Measurements from ENCODE around the gene CNTNAP5.

The CNTNAP5 gene

DNA sequence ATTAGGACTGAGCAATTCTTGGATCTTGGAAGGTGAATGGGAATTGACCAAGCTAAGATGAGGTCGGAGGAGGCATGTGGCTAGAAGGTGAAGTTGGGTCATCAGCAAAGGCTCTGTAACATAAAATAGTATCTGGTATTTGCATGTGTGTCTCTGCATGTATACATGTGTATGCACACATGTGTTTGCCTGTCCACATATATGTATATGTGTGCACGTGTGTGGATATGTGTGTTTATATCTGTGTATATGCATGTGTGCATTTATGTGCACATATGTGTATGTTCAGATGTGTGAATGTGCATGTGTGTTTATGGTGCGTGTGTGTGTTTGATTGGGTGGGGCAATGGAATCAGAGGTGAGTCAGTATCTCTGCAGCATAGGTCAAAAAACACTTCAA lies 664.3 kb downstream of the CNTNAP5 start:
- TF ChIP-seq, protein P1, sequence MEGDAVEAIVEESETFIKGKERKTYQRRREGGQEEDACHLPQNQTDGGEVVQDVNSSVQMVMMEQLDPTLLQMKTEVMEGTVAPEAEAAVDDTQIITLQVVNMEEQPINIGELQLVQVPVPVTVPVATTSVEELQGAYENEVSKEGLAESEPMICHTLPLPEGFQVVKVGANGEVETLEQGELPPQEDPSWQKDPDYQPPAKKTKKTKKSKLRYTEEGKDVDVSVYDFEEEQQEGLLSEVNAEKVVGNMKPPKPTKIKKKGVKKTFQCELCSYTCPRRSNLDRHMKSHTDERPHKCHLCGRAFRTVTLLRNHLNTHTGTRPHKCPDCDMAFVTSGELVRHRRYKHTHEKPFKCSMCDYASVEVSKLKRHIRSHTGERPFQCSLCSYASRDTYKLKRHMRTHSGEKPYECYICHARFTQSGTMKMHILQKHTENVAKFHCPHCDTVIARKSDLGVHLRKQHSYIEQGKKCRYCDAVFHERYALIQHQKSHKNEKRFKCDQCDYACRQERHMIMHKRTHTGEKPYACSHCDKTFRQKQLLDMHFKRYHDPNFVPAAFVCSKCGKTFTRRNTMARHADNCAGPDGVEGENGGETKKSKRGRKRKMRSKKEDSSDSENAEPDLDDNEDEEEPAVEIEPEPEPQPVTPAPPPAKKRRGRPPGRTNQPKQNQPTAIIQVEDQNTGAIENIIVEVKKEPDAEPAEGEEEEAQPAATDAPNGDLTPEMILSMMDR (IDR thresholded peaks at IDR 0.05; ENCODE audit: control insufficient read depth, extremely low read depth, insufficient read depth): no peak
- no peak for DNase-seq (ENCODE audit: low read depth)
- no peak overlapping the region for H3K4me3 ChIP-seq (ENCODE audit: low read depth, low read length)

DNA sequence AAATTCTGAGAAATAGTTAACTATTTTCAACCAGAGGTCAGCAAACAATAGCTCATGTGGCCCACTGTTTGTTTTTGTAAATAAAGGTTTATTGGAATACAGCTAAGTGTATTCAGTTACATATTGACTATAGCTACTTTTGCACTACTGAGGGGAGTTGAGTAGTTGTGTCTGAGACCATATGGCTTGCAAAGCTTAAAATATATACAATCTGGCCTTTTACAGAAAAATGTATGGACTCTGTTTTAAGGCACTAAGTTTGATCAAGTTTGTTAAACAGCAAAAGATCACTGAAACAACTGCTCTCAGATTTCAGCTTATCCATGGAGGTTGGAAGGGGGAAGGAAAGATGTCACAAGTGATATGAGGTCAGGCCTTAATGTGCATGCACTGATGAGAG lies 667.1 kb downstream of the CNTNAP5 start:
- DNase-seq (ENCODE audit: low read depth): no peak
- TF ChIP-seq, protein P1 (IDR thresholded peaks at IDR 0.05; ENCODE audit: control insufficient read depth, extremely low read depth, insufficient read depth): no peak
- H3K4me3 ChIP-seq (ENCODE audit: low read depth, low read length): no peak overlapping the region

DNA sequence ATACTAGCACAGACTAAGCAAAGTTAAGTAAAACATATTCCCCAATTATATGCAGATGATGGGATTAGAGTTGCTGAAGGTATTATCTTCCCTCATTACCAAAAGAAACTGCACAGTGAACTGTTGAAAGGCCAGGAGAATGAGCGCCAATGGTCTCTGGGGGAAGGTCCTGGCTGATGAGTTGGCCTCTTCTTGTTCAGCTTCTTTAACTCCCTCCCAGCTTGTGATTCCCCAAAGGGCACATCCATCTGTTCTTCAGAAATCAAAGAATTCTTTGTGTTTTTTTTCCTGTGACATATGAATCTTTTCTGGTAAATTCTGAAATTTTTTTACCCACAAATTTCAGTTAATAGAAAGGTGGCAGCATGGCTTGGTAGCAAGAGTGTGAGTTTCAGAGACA lies 667.6 kb downstream of the CNTNAP5 start:
- TF ChIP-seq, protein P1 (IDR thresholded peaks at IDR 0.05; ENCODE audit: control insufficient read depth, extremely low read depth, insufficient read depth): no peak
- no peak overlapping the region for H3K4me3 ChIP-seq (ENCODE audit: low read depth, low read length)
- DNase-seq (ENCODE audit: low read depth): no peak

DNA sequence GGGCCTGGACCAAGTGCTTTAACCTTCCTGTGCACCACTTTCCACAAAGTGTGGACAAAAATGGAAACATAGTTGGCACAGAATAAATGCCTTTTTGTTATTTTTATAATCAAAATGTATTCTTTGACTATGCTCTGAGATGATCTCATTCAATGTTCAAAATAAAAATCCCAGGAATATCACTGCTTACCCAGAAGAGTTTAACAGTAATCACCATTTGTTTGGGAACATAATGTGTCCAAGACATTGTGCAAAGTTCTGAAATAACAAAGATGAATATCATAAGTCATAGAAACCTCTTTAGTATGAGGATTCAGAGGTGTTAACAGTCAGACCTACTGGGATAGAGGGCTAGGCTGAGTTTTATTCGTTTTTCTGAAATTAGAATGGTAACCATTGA lies 668.1 kb downstream of the CNTNAP5 start:
- DNase-seq (ENCODE audit: low read depth): no peak
- H3K4me3 ChIP-seq (ENCODE audit: low read depth, low read length): no peak overlapping the region
- TF ChIP-seq, protein P1 (IDR thresholded peaks at IDR 0.05; ENCODE audit: control insufficient read depth, extremely low read depth, insufficient read depth): no peak

DNA sequence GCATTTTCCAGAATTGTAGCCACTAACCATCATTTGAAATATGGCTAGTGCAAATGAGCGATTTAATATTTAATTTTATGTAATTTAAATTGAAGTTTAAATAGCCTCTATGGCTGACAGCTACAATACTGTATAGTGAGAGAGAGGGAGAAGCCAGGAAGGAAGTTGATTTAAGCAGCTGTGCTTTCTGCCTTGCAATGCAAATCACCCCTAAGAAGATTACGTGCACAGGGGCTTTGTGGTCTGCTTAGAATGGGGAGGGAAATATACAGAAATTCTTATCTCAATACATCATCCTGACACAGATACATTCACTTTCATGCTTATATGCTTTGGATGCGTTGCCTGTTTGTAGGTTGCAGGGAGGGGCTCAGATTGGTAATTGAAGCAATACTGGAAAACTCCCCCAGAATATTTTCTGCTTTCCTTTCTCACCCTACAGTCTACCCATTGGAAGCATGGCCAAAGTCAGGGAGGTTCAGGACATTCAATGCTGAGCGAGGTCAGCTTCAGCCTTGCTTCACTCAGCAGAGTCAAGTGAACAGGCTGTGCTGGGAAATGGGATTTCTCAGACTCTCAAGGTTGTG lies 674.0 kb downstream of the CNTNAP5 start:
- no peak for DNase-seq (ENCODE audit: low read depth)
- no peak overlapping the region for H3K4me3 ChIP-seq (ENCODE audit: low read depth, low read length)
- TF ChIP-seq, protein P1 (IDR thresholded peaks at IDR 0.05; ENCODE audit: control insufficient read depth, extremely low read depth, insufficient read depth): no peak

DNA sequence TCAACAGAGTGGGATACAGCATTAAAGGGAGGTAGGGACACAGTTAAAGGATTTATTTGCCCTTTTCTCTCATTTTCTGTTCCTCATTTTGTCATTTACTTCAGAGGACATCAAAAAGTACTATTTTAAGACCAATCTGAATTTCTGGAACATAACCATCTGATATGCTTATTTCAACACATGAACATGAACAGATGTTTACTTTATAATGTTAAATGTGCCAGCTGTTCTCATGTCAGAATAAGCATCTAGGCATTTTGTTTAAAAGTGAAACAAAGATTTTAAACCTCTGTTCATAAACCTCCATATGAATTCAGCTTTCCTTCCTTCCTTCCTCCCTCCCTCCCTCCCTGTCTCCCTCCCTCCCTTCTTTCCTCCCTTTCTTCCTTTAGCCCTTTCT lies 677.7 kb downstream of the CNTNAP5 start:
- no peak for DNase-seq (ENCODE audit: low read depth)
- TF ChIP-seq, protein P1 (IDR thresholded peaks at IDR 0.05; ENCODE audit: control insufficient read depth, extremely low read depth, insufficient read depth): no peak
- no peak overlapping the region for H3K4me3 ChIP-seq (ENCODE audit: low read depth, low read length)
